GM19468 (cell line): ENCODE data around the gene STAT3.
"Not testable (repeated sequence)": the region's sequence is repeated elsewhere in the genome, so short reads cannot be mapped to it uniquely, and the experiment has no call there.

ENCODE experiments used
- ATAC-seq: cut with Tn5 transposase; IDR thresholded peaks from one replicate; pipeline ENCODE4 v1.9.1; 2021; ENCODE audit warnings: mild to moderate bottlenecking, moderate library complexity, moderate number of reproducible peaks; ENCODE audit not compliant: unreplicated experiment; ENCODE audit errors: extremely low read depth

STAT3 gene

GRCh38 chr17:42409523-42410318 lies 21.5 kb upstream of the STAT3 start:
- ATAC-seq, result no peak

- no peak for ATAC-seq
Measured at GRCh38 chr17:42408061-42408460, 19.8 kb upstream of the STAT3 start.

- no peak for ATAC-seq
Measured at GRCh38 chr17:42407289-42407836, 19.1 kb upstream of the STAT3 start.

GRCh38 chr17:42406615-42407288 lies 18.5 kb upstream of the STAT3 start:
- ATAC-seq, result no peak

- no peak for ATAC-seq
Measured at GRCh38 chr17:42405963-42406495, 17.8 kb upstream of the STAT3 start.

- ATAC-seq, result no peak
Measured at GRCh38 chr17:42405076-42405475, 16.8 kb upstream of the STAT3 start.

GRCh38 chr17:42404326-42405055 lies 16.2 kb upstream of the STAT3 start:
- ATAC-seq, result no peak

- no peak for ATAC-seq
Measured at GRCh38 chr17:42403150-42403549, 14.9 kb upstream of the STAT3 start.

- no peak for ATAC-seq
Measured at GRCh38 chr17:42402117-42402516, 13.9 kb upstream of the STAT3 start.

- not testable (repeated sequence) for ATAC-seq
Measured at GRCh38 chr17:42400844-42401375, 12.7 kb upstream of the STAT3 start.

GRCh38 chr17:42399948-42400843 lies 12.0 kb upstream of the STAT3 start:
- no peak for ATAC-seq

- ATAC-seq, result no peak
Measured at GRCh38 chr17:42399121-42399520, 10.9 kb upstream of the STAT3 start.

GRCh38 chr17:42395601-42396000 lies 7.4 kb upstream of the STAT3 start:
- ATAC-seq, result not testable (repeated sequence)

- ATAC-seq, result no peak
Measured at GRCh38 chr17:42394838-42395237, 6.6 kb upstream of the STAT3 start.

- no peak for ATAC-seq
Measured at GRCh38 chr17:42392692-42393415, 4.6 kb upstream of the STAT3 start.

GRCh38 chr17:42391439-42391838 lies 3.2 kb upstream of the STAT3 start:
- ATAC-seq, result not testable (repeated sequence)

GRCh38 chr17:42389899-42390298 lies 1.7 kb upstream of the STAT3 start:
- no peak for ATAC-seq

GRCh38 chr17:42389135-42389417 lies 834 bp upstream of the STAT3 start:
- ATAC-seq, result no peak
